Body of pancreas (tissue), 4 donors: Measurements from ENCODE around the gene ADAM33.

Source experiments
- CTCF ChIP-seq, 7 experiments: fragments of 450-650 bp in 4 of 7; fragments of 200-600 bp in 3 of 7; sonication (generic) in 3 of 7; IDR thresholded peaks; one replicate each; pipeline ENCODE4 v1.5.1; 2016 to 2019; ENCODE audit warnings: antibody characterized with exemption in 7 of 7
- POLR2A ChIP-seq, 3 donors: fragments of 450-650 bp; IDR thresholded peaks; one replicate each; pipeline ENCODE4 v1.6.1; 2016; ENCODE audit warnings: antibody characterized with exemption in 3 of 3, mild to moderate bottlenecking in 2 of 3

GRCh38 chr20:3674447-3674846 lies 7.4 kb downstream of the ADAM33 start:
- no peak for TF ChIP-seq POLR2A (IDR thresholded peaks at IDR 0.05)
- no peak for TF ChIP-seq CTCF (IDR thresholded peaks at IDR 0.05)
